Choroid plexus epithelial cell (primary cell): ENCODE results near the gene LY9.
"Not testable (repeated sequence)": the region's sequence is repeated elsewhere in the genome, so short reads cannot be mapped to it uniquely, and the experiment has no call there.

Source experiments
- DNase-seq: peaks from one replicate; pipeline ENCODE4 v3.0.0-alpha.2; 2010; ENCODE audit warnings: low read depth
- H3K4me3 ChIP-seq: 2 replicates; pipeline ENCODE4 v1.5.1; 2011; ENCODE audit warnings: low read depth, mild to moderate bottlenecking, control low read depth, low read length, moderate library complexity
- CTCF ChIP-seq: conservative IDR thresholded peaks from 2 replicates; pipeline ENCODE4 v1.5.1; 2011; ENCODE audit warnings: low read depth, mild to moderate bottlenecking, control low read depth, inconsistent platforms, low read length, moderate library complexity

Gene LY9

GRCh38 chr1:160780398-160780755 is 15.6 kb upstream of the LY9 start:
- no peak for TF ChIP-seq CTCF
- H3K4me3 ChIP-seq, result no peak overlapping the region
- DNase-seq, result no peak

GRCh38 chr1:160781186-160781766 is 14.7 kb upstream of the LY9 start:
- no peak for DNase-seq
- no peak overlapping the region for H3K4me3 ChIP-seq
- TF ChIP-seq CTCF, result no peak

GRCh38 chr1:160781914-160782689 is 13.9 kb upstream of the LY9 start:
- no peak overlapping the region for H3K4me3 ChIP-seq
- no peak for TF ChIP-seq CTCF
- DNase-seq, result no peak

- not testable (repeated sequence) for H3K4me3 ChIP-seq, DNase-seq
Measured at GRCh38 chr1:160782988-160783765, 12.8 kb upstream of the LY9 start.

GRCh38 chr1:160789051-160789701 is 6.8 kb upstream of the LY9 start:
- DNase-seq, result no peak
- no peak for TF ChIP-seq CTCF
- H3K4me3 ChIP-seq, result no peak overlapping the region

- H3K4me3 ChIP-seq, result no peak overlapping the region
- TF ChIP-seq CTCF, result no peak
- DNase-seq, result no peak
Measured at GRCh38 chr1:160789702-160790611, 6.0 kb upstream of the LY9 start.
